Gastroesophageal sphincter (tissue), 3 donors: ENCODE data around the gene BAX.

Source experiments
- CTCF ChIP-seq, 4 experiments: fragments of 200-600 bp in 2 of 4; fragments of 450-650 bp in 2 of 4; sonication (generic) in 1 of 4; IDR thresholded peaks; one replicate each; pipeline ENCODE4 v1.5.1; 2017 to 2019; ENCODE audit warnings: antibody characterized with exemption in 4 of 4, mild to moderate bottlenecking in 2 of 4, moderate library complexity in 2 of 4
- EP300 ChIP-seq: sonication (generic); formaldehyde crosslinking; IDR thresholded peaks from one replicate; pipeline ENCODE4 v1.6.1; 2017; ENCODE audit warnings: antibody characterized with exemption, mild to moderate bottlenecking

- TF ChIP-seq CTCF (IDR thresholded peaks at IDR 0.05) = no peak
- TF ChIP-seq EP300 = no peak
Measured at GRCh38 chr19:48969276-48970138, 14.8 kb downstream of the BAX start.
